Loucy (cell line): Measurements from ENCODE around the gene CUBN.

Experiments used
- H2AFZ ChIP-seq: fragments of 200-600 bp; sonication (generic); 2 replicates; pipeline ENCODE4 v1.6.0; 2016; ENCODE audit warnings: antibody characterized with exemption, mild to moderate bottlenecking, low read length, moderate library complexity
- H3F3A ChIP-seq: fragments of 200-600 bp; 2 replicates; pipeline ENCODE4 v1.6.0; 2016; ENCODE audit warnings: antibody characterized with exemption, low read depth, mild to moderate bottlenecking
- H3K27me3 ChIP-seq: fragments of 200-600 bp; sonication (generic); 2 replicates; pipeline ENCODE4 v1.6.1; 2014; ENCODE audit warnings: low read length, mild to moderate bottlenecking; ENCODE audit not compliant: insufficient read depth, poor library complexity, severe bottlenecking
- H3K36me3 ChIP-seq: fragments of 200-600 bp; sonication (generic); 2 replicates; pipeline ENCODE4 v1.6.1; 2016; ENCODE audit warnings: low read length; ENCODE audit not compliant: insufficient read depth
- H3K4me1 ChIP-seq: fragments of 200-600 bp; sonication (generic); 2 replicates; pipeline ENCODE4 v1.5.1; 2014; ENCODE audit warnings: low read length, mild to moderate bottlenecking; ENCODE audit not compliant: insufficient read depth, poor library complexity, severe bottlenecking
- H3K4me2 ChIP-seq: fragments of 200-600 bp; sonication (generic); 2 replicates; pipeline ENCODE4 v1.6.0; 2014; ENCODE audit warnings: antibody characterized with exemption, low read length, low read depth, mild to moderate bottlenecking; ENCODE audit not compliant: poor library complexity, severe bottlenecking
- H3K4me3 ChIP-seq: fragments of 200-600 bp; sonication (generic); 2 replicates; pipeline ENCODE4 v1.5.1; 2014; ENCODE audit warnings: low read length, mild to moderate bottlenecking, mixed read lengths; ENCODE audit not compliant: poor library complexity, severe bottlenecking
- H3K79me2 ChIP-seq: fragments of 200-600 bp; sonication (generic); 2 replicates; pipeline ENCODE4 v1.6.1; 2014; ENCODE audit warnings: low read length; ENCODE audit not compliant: insufficient read depth
- H3K9ac ChIP-seq: fragments of 200-600 bp; sonication (generic); 2 replicates; pipeline ENCODE4 v1.6.0; 2014; ENCODE audit warnings: mild to moderate bottlenecking, low read depth, low read length, moderate library complexity; ENCODE audit not compliant: poor library complexity, severe bottlenecking
- H3K9me2 ChIP-seq: fragments of 200-600 bp; sonication (generic); replicated peaks from 2 replicates; pipeline ENCODE4 v1.6.1; 2016; ENCODE audit warnings: low read depth, low read length, mixed read lengths
- H3K9me3 ChIP-seq: fragments of 200-600 bp; sonication (generic); 2 replicates; pipeline ENCODE4 v1.6.1; 2014; ENCODE audit warnings: mild to moderate bottlenecking, antibody characterized with exemption, low read length, low read depth; ENCODE audit not compliant: insufficient read depth
- H4K20me1 ChIP-seq: fragments of 200-600 bp; sonication (generic); 2 replicates; pipeline ENCODE4 v1.6.0; 2014; ENCODE audit warnings: antibody characterized with exemption, low read length, mild to moderate bottlenecking; ENCODE audit not compliant: insufficient read depth, poor library complexity, severe bottlenecking
- CTCF ChIP-seq: fragments of 200-600 bp; sonication (generic); conservative IDR thresholded peaks from 2 replicates; pipeline ENCODE4 v1.5.1; 2014; ENCODE audit warnings: mild to moderate bottlenecking, antibody characterized with exemption, low read length
- EZH2phosphoT487 ChIP-seq: fragments of 200-600 bp; IDR thresholded peaks from 2 replicates; pipeline ENCODE4 v1.6.1; 2018; ENCODE audit warnings: antibody characterized with exemption, mild to moderate bottlenecking, moderate library complexity, borderline replicate concordance

The CUBN gene

GRCh38 chr10:17109475-17110207, 20.0 kb downstream of the CUBN start:
- no peak overlapping the region for H2AFZ ChIP-seq
- H3K27me3 ChIP-seq = no peaks in the 10 kb centered on the region
- no peak for TF ChIP-seq EZH2phosphoT487
- TF ChIP-seq CTCF = no peak
- H3K4me3 ChIP-seq = no peak overlapping the region
- no peaks in the 10 kb centered on the region for H3K4me1 ChIP-seq
- no peak overlapping the region for H3K9ac ChIP-seq
- H4K20me1 ChIP-seq = no peaks in the 10 kb centered on the region
- no peak overlapping the region for H3K4me2 ChIP-seq
- H3K9me3 ChIP-seq = no peaks in the 10 kb centered on the region
- H3K79me2 ChIP-seq = no peaks in the 10 kb centered on the region
- H3F3A ChIP-seq = no peaks in the 10 kb centered on the region
- no peaks in the 10 kb centered on the region for H3K9me2 ChIP-seq
- H3K36me3 ChIP-seq = no peaks in the 10 kb centered on the region

GRCh38 chr10:17109046-17109445, 20.6 kb downstream of the CUBN start:
- Histone ChIP-seq H3F3A (no peaks in the 10 kb centered on the region), H3K4me2 (no peak overlapping the region), H2AFZ (no peak overlapping the region), H3K79me2 (no peaks in the 10 kb centered on the region), H3K9me2 (no peaks in the 10 kb centered on the region), H3K4me3 (no peak overlapping the region), H3K4me1 (no peaks in the 10 kb centered on the region), H4K20me1 (no peaks in the 10 kb centered on the region), H3K9ac (no peak overlapping the region), H3K27me3 (no peaks in the 10 kb centered on the region), H3K36me3 (no peaks in the 10 kb centered on the region), H3K9me3 (no peaks in the 10 kb centered on the region)
- no peak for TF ChIP-seq EZH2phosphoT487
- TF ChIP-seq CTCF = no peak

- Histone ChIP-seq H3K9me3 (no peaks in the 10 kb centered on the region), H3K27me3 (no peaks in the 10 kb centered on the region), H3K9ac (no peak overlapping the region), H3K9me2 (no peaks in the 10 kb centered on the region), H3K79me2 (no peaks in the 10 kb centered on the region), H3K4me2 (no peak overlapping the region), H3F3A (no peaks in the 10 kb centered on the region), H2AFZ (no peak overlapping the region), H4K20me1 (no peaks in the 10 kb centered on the region), H3K4me3 (no peak overlapping the region), H3K36me3 (no peaks in the 10 kb centered on the region), H3K4me1 (no peaks in the 10 kb centered on the region)
- TF ChIP-seq CTCF = no peak
- no peak for TF ChIP-seq EZH2phosphoT487
Observed at GRCh38 chr10:17106991-17107390, 22.6 kb downstream of the CUBN start.
